Midbrain (tissue), 1 donor: ENCODE results near the gene PPIB.

ENCODE experiments used
- DNase-seq: peaks from one replicate; lab custom pipeline; 2025; lab: John Stamatoyannopoulos, UW

Gene PPIB

DNA sequence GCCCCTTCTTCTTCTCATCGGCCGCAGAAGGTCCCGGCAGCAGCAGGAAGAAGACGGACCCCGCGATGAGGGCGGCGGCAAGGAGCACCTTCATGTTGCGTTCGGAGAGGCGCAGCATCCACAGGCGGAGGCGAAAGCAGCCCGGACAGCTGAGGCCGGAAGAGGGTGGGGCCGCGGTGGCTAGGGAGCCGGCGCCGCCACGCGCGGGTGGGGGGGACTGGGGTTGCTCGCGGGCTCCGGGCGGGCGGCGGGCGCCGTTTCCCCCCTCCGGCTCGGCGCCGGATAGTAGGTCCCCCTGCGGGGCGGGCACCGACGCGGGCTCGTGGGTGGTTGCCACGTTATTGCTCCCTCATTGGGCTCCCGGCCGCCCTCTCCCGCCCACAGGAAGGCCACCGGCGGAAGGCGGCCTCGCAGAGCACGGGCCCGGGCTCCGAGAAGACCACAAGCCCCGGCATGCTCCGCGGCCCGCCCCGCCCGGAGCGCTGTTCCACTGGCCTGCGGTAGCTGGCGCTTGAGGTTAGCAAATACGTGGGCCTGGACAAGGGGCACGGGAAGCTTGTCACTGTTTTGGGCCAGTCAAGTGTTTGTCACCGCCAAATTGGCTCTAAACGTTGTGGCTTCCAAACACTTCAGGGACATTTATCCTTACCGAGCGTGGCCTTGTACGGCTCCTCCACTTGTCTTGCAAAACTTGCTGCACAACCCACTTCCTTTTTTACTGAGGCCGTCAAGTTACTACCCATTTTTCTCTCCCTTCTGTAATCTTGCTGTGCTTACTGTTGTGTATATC, at the start of gene PPIB:
Gene PPIB (minus strand): TSS at position 154 of the 790 bp plus-strand sequence. CDS start 36 bp downstream, at position 118.
- DNase-seq = peak; percentile 99

DNA sequence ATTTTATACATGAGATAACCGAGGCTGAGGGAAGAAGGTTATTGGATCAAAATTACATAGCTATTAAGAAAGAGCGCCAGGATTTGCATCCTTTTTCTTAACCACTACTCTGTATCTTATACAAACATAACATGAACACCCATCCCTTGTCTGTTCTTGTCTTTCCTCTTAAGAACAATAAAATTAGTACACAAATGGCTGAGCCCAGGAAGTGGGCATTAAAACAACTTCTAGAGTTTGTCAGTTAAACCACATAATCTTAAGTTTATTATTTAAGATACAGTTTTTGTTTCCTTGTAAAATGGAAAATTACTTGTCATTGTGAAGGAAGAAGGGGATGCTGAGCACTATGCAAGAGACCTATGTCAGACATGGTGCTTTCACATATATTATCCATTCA, 48.9 kb upstream of the PPIB start:
- no peak for DNase-seq

- no peak for DNase-seq
Measured at GRCh38 chr15:64210371-64210770, 47.5 kb upstream of the PPIB start.

DNA sequence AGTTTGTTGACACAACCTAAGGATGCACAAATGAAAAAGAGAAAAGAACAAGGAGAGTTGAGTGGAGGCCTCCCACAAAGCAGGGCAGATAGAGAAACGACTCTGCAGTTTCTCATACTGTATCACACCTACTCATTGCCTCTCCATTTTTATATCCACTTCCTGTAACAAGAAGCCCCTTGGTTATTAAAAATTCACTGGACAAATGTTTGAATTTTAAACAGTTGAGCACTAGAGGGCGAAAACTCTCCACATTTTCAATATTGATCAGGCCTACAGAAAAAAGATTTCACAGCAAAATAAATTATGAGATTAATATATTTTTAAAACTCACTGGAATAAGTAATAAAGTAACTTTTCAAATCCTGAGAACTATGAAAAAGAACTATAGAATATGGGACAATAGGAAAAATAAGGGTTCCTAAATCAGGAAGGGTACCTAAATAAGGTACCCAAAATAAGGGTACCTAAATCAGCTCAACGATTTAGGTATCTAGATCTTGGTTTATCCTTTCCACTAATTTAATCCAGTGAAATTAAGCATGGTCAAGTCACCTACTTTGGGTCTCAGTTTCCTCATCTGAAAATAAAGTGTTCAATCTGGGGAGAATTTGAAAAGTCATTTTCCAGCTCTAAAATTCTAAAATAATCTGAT, 47.0 kb upstream of the PPIB start:
- DNase-seq = no peak

- DNase-seq = no peak
Measured at GRCh38 chr15:64205202-64205601, 42.4 kb upstream of the PPIB start.

DNA sequence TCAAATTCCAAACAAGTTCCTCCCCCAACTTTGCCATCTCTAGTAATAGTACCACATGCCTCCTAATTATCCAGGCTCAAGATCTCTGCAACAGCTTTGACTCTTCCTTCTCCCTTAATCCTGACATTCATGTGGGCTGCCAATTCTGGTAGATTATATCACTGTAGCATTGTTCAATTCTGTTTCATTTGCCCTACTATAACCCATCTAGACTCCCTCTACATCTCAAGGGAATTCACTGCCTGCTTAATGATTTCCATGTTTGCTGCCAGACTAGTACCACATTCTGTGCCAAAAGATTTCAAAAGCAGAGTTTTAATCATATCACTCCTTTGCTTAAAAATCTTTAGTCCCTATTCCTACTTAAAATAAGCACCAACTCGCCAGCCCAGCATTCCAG, 34.6 kb upstream of the PPIB start:
- DNase-seq = no peak

- no peak for DNase-seq
Measured at GRCh38 chr15:64193971-64194370, 31.1 kb upstream of the PPIB start.

DNA sequence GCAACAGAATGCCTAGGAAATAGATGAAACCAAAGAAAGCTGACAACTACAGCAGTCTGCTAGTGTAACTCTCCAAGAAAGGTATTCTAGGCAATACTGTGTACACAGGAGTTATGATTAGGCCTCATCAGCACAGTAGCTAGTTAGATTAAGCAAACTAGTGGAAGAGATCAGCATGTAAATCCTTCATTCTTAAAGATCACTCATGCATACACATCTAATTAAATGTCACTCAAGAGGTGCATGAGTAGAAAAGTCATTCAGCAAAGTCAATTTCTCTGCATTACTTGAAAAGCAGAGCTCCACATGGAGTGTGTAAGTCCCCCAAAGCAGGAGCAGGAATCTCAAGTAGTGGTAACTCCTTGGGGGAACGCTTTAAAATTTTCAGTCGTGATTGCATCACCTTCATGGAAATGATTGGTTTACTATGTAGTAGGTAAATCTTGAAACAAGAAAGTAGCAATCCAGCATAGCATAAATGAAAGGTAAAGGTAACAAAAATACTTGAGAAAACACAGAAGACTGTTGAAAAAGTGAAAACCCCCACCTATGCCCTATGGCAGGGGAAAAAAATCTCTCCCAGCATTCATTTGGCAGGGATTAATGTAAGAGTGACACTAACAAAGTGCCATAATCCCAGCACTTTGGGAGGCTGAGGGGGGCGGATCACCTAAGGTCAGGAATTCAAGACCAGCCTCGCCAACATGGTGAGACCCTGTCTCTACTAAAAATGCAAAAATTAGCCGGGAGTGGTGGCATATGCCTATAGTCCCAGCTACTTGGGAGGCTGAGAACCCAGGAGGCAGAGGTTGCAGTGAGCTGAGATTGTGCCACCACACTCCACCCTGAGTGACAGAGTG, 29.4 kb upstream of the PPIB start:
- no peak for DNase-seq

- DNase-seq = no peak
Measured at GRCh38 chr15:64187396-64188191, 24.8 kb upstream of the PPIB start.

GRCh38 chr15:64185146-64185911, 22.5 kb upstream of the PPIB start:
- DNase-seq = no peak

- DNase-seq = no peak
Measured at GRCh38 chr15:64182859-64183370, 20.1 kb upstream of the PPIB start.

DNA sequence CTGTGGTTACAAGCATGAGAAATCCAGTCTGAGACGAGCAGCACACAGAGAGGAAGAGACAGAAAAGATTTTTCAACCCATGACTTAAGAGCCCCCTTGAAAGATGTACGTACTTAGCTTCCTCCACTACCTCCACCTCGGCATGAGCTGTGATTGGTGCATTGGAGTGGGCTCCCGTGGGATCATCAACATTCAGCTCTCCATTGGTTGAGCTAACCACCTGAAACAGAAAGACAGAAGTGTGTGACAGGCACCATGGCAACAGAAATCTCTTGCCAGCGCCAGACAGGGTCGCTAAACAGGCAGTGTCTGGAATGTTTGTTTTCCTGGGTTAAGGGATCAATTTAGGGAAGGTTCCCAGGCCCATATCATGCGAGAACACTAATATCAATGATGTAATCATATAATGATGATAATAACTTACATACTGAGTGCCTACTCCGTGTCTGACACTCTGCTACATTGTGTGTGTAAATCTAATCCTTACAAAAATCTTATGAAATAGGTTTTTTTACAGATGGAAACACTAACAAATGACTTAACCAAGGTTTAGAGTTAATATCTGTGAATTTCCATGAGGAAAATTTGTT, 17.5 kb upstream of the PPIB start:
- DNase-seq = no peak

- DNase-seq = no peak
Measured at GRCh38 chr15:64166102-64166890, 3.5 kb upstream of the PPIB start.

GRCh38 chr15:64164436-64164835, 1.6 kb upstream of the PPIB start:
- DNase-seq = no peak

DNA sequence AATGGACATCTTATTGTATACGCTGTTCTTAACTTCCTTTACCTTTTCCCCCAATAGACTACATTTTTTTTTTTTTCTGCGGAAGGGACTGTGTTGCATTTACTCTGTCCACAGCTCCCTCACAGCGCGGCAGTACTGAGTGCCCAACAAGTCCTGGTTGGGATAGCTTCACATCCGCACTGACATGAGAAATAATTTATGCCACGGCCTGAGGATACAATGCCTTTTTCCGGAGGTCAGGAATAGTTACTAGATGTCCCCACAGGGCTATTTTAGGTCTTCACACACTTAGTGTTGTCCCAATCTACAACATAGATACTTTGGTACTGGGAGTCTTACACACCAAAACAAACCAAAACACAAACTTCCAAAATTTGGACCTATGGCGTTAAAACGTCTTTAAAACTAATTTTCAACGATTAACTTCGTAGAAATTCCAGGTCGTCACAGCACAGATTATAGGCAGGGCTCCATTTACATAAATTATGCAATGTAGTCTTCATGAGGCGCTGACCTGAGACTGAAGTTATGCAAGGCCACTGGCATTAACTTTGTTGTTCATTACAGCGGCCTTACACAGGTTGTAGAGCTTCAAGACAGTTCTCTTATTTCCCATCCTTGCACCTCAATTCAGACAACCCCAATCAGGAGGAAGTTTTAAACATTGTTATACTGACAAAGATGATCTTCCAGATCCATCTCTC, 989 bp upstream of the PPIB start:
- peak; percentile 69 for DNase-seq

- no peak for DNase-seq
Measured at GRCh38 chr15:64162478-64162868, 349 bp downstream of the PPIB start.

- no peak for DNase-seq
Measured at GRCh38 chr15:64161688-64162477, 939 bp downstream of the PPIB start.
